Measurements from ENCODE around the gene NPSR1. TPM values are rescaled to one million over a fixed set of nuclear protein-coding genes. Genes with fewer than 3 reads are reported as not detected.

Gene NPSR1
- total and polyA plus RNA-seq, 12 donors: not detected

DNA sequence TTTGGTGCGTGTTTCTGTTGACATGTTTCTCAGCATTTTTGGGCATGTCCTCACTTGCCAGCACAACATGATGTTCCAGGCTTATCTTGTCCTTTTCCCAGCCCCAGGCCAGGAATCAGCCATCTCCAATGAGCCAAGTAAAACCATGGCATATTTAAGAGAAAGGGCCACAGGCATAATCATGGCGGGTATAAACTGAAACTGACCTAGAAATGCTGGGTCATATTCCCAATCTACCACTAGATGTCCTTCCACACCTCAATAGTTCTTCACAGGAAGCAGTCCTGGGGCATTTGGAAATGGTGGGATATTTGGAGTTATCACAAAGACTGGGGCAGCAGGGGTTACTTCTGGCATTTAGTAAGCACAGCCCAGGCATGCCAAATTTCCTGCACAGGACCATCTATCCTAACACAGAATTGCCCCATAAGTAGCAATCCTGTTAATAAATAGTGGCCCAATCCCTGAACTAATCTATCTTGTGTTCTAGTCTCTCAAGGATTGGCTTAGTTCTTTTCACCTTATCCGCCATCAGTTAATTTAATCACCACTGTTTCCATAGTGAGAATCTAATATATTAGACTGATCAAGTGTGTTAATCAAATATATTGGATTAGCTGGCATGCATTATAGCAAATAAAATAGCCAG is 101.6 kb downstream of the NPSR1 start:
- ATAC-seq: peak in 3 of 8 donors; percentile 39 to 60 (median 57)
- TF ChIP-seq, protein P1, sequence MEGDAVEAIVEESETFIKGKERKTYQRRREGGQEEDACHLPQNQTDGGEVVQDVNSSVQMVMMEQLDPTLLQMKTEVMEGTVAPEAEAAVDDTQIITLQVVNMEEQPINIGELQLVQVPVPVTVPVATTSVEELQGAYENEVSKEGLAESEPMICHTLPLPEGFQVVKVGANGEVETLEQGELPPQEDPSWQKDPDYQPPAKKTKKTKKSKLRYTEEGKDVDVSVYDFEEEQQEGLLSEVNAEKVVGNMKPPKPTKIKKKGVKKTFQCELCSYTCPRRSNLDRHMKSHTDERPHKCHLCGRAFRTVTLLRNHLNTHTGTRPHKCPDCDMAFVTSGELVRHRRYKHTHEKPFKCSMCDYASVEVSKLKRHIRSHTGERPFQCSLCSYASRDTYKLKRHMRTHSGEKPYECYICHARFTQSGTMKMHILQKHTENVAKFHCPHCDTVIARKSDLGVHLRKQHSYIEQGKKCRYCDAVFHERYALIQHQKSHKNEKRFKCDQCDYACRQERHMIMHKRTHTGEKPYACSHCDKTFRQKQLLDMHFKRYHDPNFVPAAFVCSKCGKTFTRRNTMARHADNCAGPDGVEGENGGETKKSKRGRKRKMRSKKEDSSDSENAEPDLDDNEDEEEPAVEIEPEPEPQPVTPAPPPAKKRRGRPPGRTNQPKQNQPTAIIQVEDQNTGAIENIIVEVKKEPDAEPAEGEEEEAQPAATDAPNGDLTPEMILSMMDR (IDR thresholded peaks at IDR 0.05): peak in 8 of 9 donors; percentile 25 to 60 (median 53)
- Histone ChIP-seq H3K4me3 (no peak overlapping the region), H3K27me3 (no peaks in the 10 kb centered on the region), H3K4me1 (no peaks in the 10 kb centered on the region), H3K9me3 (no peaks in the 10 kb centered on the region), H3K27ac (no peak overlapping the region), H3K36me3 (no peaks in the 10 kb centered on the region)
- no peak for DNase-seq
- intact Hi-C loops (cut with DNase I): no loop called here
- 73 to 75% methylated on average over 3 of the region's 3 CpGs for WGBS, 2 donors

DNA sequence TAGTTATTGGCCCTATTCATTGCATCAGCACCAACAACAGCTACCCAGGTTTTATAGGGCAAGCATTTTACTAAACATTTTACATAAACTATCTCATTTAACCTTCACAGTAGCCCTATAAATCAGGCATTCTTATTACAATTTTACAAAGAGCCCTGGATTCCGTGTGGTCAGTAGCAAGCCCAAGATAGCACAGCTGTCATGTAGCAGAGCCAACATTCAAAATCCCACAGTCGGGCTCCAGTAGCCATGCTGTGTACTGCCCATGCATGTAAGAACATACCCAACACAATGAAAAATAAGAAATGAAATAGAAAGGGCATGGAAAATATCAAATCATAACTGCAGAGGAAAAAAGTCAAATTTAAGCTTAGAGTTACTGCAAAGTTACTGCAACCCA is 102.3 kb downstream of the NPSR1 start:
- WGBS, 2 donors: 65 to 70% methylated on average over 2 of the region's 2 CpGs
- intact Hi-C loops (cut with DNase I): no loop called here
- TF ChIP-seq, protein P1 (IDR thresholded peaks at IDR 0.05): no peak

DNA sequence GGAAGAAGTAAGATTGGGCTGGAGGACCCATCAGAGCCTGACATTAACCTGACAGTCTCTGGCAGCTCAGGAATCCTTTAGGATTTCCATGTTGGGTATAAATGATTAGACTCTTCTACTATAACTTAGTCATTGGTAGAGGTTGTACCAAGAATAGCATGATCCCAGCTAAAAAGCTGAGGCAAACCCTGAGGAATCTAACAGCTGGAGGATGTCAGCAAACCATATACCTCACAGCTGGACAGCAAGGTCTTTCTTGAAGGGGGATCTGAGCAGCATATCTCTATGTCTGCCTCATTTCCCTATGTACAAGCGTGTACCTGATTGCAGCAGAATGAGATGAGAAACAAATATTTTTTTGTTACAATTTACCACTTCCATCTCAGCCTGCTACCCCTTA is 103.2 kb downstream of the NPSR1 start:
- H3K9me3 ChIP-seq: no peaks in the 10 kb centered on the region
- no peak for DNase-seq
- ATAC-seq: no peak
- intact Hi-C loops (cut with DNase I): no loop called here
- no peaks in the 10 kb centered on the region for H3K36me3 ChIP-seq
- no peaks in the 10 kb centered on the region for H3K27me3 ChIP-seq
- no peaks in the 10 kb centered on the region for H3K4me1 ChIP-seq
- 51 to 74% methylated on average over 1 of the region's 1 CpG for WGBS, 2 donors
- H3K4me3 ChIP-seq: no peak overlapping the region
- TF ChIP-seq, protein P1 (IDR thresholded peaks at IDR 0.05): no peak
- H3K27ac ChIP-seq: no peak overlapping the region

More for the DNA sequence above, 102.3 kb downstream of the NPSR1 start:
- Histone ChIP-seq H3K9me3 (no peaks in the 10 kb centered on the region), H3K4me1 (no peaks in the 10 kb centered on the region), H3K27me3 (no peaks in the 10 kb centered on the region), H3K36me3 (no peaks in the 10 kb centered on the region), H3K27ac (no peak overlapping the region), H3K4me3 (no peak overlapping the region)
- DNase-seq (no peak), ATAC-seq (no peak)

DNA sequence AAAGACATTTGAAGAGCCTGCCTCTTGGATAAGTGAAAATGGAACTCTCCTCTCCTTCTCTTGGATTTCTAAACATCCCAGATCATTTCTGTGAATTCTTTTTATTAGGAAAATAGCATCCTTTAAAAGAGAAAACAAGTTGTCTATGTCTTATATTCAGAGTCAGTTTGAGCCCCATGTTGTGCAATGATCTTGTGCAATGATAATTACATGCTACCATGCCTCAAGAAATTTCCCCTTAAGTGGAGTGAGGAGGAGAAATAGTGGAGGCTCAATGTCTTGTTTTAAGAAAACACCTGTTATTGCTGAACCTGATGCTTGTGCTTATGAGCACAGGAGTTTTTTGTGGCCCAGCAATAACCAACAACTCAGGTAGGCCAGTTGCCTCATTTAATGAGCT is 103.6 kb downstream of the NPSR1 start:
- Histone ChIP-seq H3K27me3 (no peaks in the 10 kb centered on the region), H3K27ac (no peak overlapping the region), H3K4me3 (no peak overlapping the region), H3K4me1 (no peaks in the 10 kb centered on the region), H3K9me3 (no peaks in the 10 kb centered on the region), H3K36me3 (no peaks in the 10 kb centered on the region)
- no peak for DNase-seq
- TF ChIP-seq, protein P1 (IDR thresholded peaks at IDR 0.05): no peak
- intact Hi-C loops (cut with DNase I): no loop called here
- no peak for ATAC-seq
